Transverse colon (tissue), 4 donors: ENCODE measurements around the gene POC1A. TPM values are rescaled to one million over a fixed set of nuclear protein-coding genes. Genes with fewer than 3 reads are reported as not detected.

Experiments used
- DNase-seq: peaks from one replicate; pipeline ENCODE4 v3.0.0-alpha.2; 2019
- H3K27ac ChIP-seq, 4 donors: fragments of 200-600 bp; sonication (generic); 2 replicates each; pipeline ENCODE4 v1.5.1; 2016 to 2018; ENCODE audit warnings: inconsistent platforms in 4 of 4
- H3K27me3 ChIP-seq: fragments of 200-600 bp; sonication (generic); 2 replicates; pipeline ENCODE4 v1.5.1; 2017; ENCODE audit warnings: inconsistent platforms
- H3K36me3 ChIP-seq, 4 donors: fragments of 200-600 bp; sonication (generic); 2 replicates each; pipeline ENCODE4 v1.5.1; 2017 to 2019; ENCODE audit warnings: inconsistent platforms in 4 of 4
- H3K4me1 ChIP-seq, 4 donors: fragments of 200-600 bp; sonication (generic); 2 replicates each; pipeline ENCODE4 v1.5.1; 2017 to 2020; ENCODE audit warnings: inconsistent platforms in 4 of 4
- H3K4me3 ChIP-seq, 4 donors: fragments of 200-600 bp; sonication (generic); 1 replicate in 1 of 4; 2 replicates in 3 of 4; pipeline versions ENCODE4 v1.5.1 to v1.6.1; 2017 to 2019; ENCODE audit warnings: inconsistent platforms in 4 of 4
- H3K9me3 ChIP-seq, 2 donors: fragments of 200-600 bp; sonication (generic); 2 replicates each; pipeline ENCODE4 v1.5.1; 2017 to 2019; ENCODE audit warnings: inconsistent platforms in 2 of 2
- CTCF ChIP-seq, 5 experiments: fragments of 200-600 bp in 3 of 5; fragments of 450-650 bp in 2 of 5; sonication (generic) in 3 of 5; IDR thresholded peaks; 1 replicate in 2 of 5; 2 replicates in 3 of 5; pipeline ENCODE4 v1.5.1; 2016 to 2017; ENCODE audit warnings: antibody characterized with exemption in 5 of 5, inconsistent platforms in 3 of 5, mild to moderate bottlenecking in 2 of 5, moderate library complexity in 1 of 5
- EP300 ChIP-seq: sonication (generic); formaldehyde crosslinking; IDR thresholded peaks from one replicate; pipeline ENCODE4 v1.6.1; 2017; ENCODE audit warnings: antibody characterized with exemption, low read depth
- POLR2A ChIP-seq: fragments of 450-650 bp; IDR thresholded peaks from one replicate; pipeline ENCODE4 v1.6.1; 2016; ENCODE audit warnings: antibody characterized with exemption, mild to moderate bottlenecking, moderate library complexity
- POLR2AphosphoS5 ChIP-seq, 3 donors: sonication (generic); formaldehyde crosslinking; IDR thresholded peaks; one replicate each; pipeline ENCODE4 v1.6.1; 2016; ENCODE audit warnings: antibody characterized with exemption in 3 of 3
- WGBS, 2 donors: methylation state at CpG; one replicate each; pipeline ENCODE4 v1.1.5; 2018; ENCODE audit warnings: low coverage in 1 of 2; 5-methylcytosine and 5-hydroxymethylcytosine counted together
- in situ Hi-C, 4 donors: fragments of 200-750 bp; cut with MboI; loops; one replicate each; pipeline versions ENCODE4 v1.15.0 to v1.15.1; 2017; ENCODE audit warnings: low sequenced_read_pairs in 3 of 4, low pct_ligation_motif_present in 1 of 4, low pct_unique_long_range_greater_than_20kb in 1 of 4
- intact Hi-C: fragments of 100-400 bp; cut with DNase I; formaldehyde crosslinking; loops from one replicate; pipeline ENCODE4 v1.15.1; 2023; ENCODE audit warnings: low total_unique reads
- total RNA-seq, 4 donors: library from RNA; depleted of rRNA; stranded (reverse); fragments of >200 nt; gene quantifications; one replicate each; pipeline ENCODE4 v1.1.0, GENCODE V29; 2016

The POC1A gene
- total RNA-seq, 4 donors from 2014 or later, result 0.80 to 3.1 (median 2.2) TPM; not detected in 1

GRCh38 chr3:52083556-52084087, 70.6 kb downstream of the POC1A start:
- in situ Hi-C loops (no loop called here), intact Hi-C loops (no loop called here)

GRCh38 chr3:52082951-52083350, 71.3 kb downstream of the POC1A start:
- in situ Hi-C loops (no loop called here), intact Hi-C loops (no loop called here)
- Histone ChIP-seq H3K4me3 (no peak overlapping the region), H3K27me3 (no peaks in the 10 kb centered on the region), H3K9me3 (no peaks in the 10 kb centered on the region), H3K4me1 (peaks cover 0 to 7% (median 0%) of the 10 kb centered on the region in 4 donors), H3K27ac (no peak overlapping the region), H3K36me3 (no peaks in the 10 kb centered on the region)
- WGBS, 2 donors, result 85% methylated on average over 8 of the region's 8 CpGs; no CpG with 5 or more reads in 1 of the 2 donors
- no peak for TF ChIP-seq CTCF (IDR thresholded peaks at IDR 0.05)
- no peak for TF ChIP-seq POLR2A
- TF ChIP-seq POLR2AphosphoS5 (IDR thresholded peaks at IDR 0.05), result no peak
- TF ChIP-seq EP300, result no peak
- no peak for DNase-seq

More at GRCh38 chr3:52083556-52084087, 70.6 kb downstream of the POC1A start:
- Histone ChIP-seq H3K9me3 (no peaks in the 10 kb centered on the region), H3K27me3 (no peaks in the 10 kb centered on the region), H3K4me1 (peaks cover 0 to 13% (median 0%) of the 10 kb centered on the region in 4 donors), H3K4me3 (no peak overlapping the region), H3K27ac (no peak overlapping the region), H3K36me3 (no peaks in the 10 kb centered on the region)
- DNase-seq, result no peak
- WGBS, 2 donors, result 93 to 100% methylated on average over 1 to 5 of the region's 5 CpGs
- TF ChIP-seq POLR2A (no peak), POLR2AphosphoS5 (IDR thresholded peaks at IDR 0.05) (no peak), CTCF (IDR thresholded peaks at IDR 0.05) (no peak), EP300 (no peak)

DNA sequence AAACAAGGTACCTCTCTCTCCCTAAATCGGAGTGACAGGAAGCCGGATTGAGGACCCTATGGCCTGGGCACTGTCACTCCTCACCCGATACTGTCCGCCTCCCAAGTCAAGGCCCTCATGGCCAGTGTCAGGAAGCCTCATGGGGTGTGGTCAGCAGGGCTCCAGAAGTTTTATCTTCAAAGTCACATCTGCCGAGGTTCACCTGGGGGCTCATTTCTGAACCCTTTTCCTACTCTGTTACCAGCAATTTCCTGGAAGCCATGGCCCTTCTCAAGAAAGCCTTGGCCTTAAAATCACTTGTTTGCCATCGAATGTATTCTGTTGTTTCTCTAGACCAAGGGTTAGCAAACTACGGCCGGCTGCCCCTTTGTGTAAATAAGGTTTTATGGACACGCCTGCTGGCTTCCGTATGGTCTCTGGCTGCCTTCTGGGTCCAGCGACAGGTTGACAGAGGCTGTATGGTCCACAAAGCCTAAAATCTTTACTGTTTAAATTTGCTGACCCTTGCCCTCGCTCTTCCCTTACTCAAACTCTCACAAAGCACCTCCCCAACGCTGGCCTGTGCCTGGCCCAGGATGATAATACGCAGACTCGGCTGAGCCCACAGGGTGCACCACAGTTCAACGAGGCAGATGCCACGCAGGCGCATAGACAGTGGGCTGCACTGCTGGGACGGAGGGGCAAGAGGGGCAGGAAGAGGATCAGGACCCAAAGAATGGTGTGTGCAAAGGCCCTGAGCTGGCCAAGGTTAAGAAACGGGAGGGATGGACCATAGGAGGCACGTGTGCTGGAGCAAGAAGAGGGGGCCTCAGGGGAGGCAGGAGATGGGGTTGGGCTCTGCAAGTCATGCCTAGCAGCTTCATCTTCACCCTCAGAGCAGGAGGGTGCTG, 73.1 kb downstream of the POC1A start:
- Histone ChIP-seq H3K27ac (no peak overlapping the region), H3K27me3 (no peaks in the 10 kb centered on the region), H3K4me1 (peaks cover 0 to 7% (median 0%) of the 10 kb centered on the region in 4 donors), H3K4me3 (no peak overlapping the region), H3K9me3 (no peaks in the 10 kb centered on the region), H3K36me3 (no peaks in the 10 kb centered on the region)
- in situ Hi-C loops (no loop called here), intact Hi-C loops (no loop called here)
- no peak for TF ChIP-seq EP300
- TF ChIP-seq CTCF (IDR thresholded peaks at IDR 0.05), result no peak
- no peak for TF ChIP-seq POLR2AphosphoS5 (IDR thresholded peaks at IDR 0.05)
- no peak for TF ChIP-seq POLR2A
- WGBS, 2 donors, result 82% methylated on average over 21 of the region's 21 CpGs; no CpG with 5 or more reads in 1 of the 2 donors
- no peak for DNase-seq

DNA sequence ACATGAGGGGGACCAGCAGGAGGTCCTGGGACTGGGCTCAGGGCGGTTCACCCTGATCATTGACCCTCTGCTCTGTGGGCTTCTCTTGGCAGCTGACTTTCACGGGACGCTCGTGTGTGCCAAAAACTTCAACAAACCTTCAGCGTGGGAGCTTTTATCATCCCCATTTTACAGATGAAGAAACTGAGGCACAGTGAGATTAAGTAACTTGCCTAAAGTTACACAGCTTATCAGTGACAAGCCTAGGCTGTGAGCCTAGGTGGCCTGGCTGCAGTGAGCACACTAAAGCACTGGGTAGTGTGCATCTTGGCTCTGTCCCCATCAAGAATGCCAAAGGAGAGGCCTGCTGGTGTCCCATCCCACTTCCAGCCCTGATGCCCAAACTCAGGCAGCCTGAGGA, 74.3 kb downstream of the POC1A start:
- Histone ChIP-seq H3K9me3 (no peaks in the 10 kb centered on the region), H3K4me3 (no peak overlapping the region), H3K27ac (no peak overlapping the region), H3K36me3 (no peaks in the 10 kb centered on the region), H3K4me1 (peaks cover 0 to 7% (median 0%) of the 10 kb centered on the region in 4 donors), H3K27me3 (no peaks in the 10 kb centered on the region)
- TF ChIP-seq CTCF (IDR thresholded peaks at IDR 0.05) (no peak), POLR2AphosphoS5 (IDR thresholded peaks at IDR 0.05) (no peak), POLR2A (no peak), EP300 (no peak)
- WGBS, 2 donors, result 94% methylated on average over 5 of the region's 5 CpGs; no CpG with 5 or more reads in 1 of the 2 donors
- in situ Hi-C loops (no loop called here), intact Hi-C loops (no loop called here)
- no peak for DNase-seq
